ENCODE measurements around the gene GOLGA8T.
"Not testable (repeated sequence)": the region's sequence is repeated elsewhere in the genome, so short reads cannot be mapped to it uniquely, and the experiment has no call there.

The GOLGA8T gene

GRCh38 chr15:30185495-30185894 is 50.6 kb downstream of the GOLGA8T start:
- in situ Hi-C loops (cut with HindIII; ENCODE audit: low pct_ligation_motif_present, low pct_unique_long_range_greater_than_20kb, low sequenced_read_pairs); DNase-seq: not testable (repeated sequence)

DNA sequence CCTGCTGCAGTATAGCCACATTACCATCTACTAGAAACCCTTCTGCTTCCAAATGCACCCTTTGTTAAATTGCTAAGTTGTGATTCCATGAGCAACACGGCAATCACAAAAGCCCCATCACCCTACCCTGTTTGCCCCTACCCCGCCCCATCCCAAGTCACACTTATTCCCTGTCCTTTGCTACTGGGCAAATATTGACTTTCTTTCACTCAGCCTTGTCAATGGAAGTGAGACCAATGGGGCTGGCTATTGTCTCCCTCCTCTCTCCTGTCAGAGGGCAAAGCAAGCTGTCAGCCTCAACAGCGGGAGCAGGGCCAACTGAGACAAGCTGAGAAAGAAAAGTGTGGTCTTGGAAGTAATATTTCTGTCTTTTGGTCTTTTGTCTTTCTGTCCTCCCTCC is 52.6 kb downstream of the GOLGA8T start:
- DNase-seq; in situ Hi-C loops (cut with HindIII; ENCODE audit: low pct_ligation_motif_present, low pct_unique_long_range_greater_than_20kb, low sequenced_read_pairs): not testable (repeated sequence)

DNA sequence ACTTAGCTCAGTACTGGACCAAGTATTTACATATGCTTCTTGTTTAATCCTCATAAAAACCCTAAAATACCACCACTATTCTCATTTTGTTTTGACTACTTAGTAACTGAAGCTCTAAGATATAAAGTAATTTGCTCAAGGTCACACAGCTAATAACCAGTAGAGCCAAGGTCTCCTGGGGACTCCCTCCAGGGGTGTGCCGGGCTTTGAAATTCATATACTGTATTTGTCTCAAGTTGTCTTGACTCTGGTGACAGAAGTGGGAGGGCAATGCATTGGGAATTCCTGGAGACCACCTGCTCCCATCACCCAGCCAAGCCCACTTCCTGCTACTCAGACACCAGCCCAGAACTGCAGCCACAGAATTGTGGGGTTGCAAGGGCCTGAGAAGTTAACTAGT is 54.9 kb downstream of the GOLGA8T start:
- DNase-seq; in situ Hi-C loops (cut with HindIII; ENCODE audit: low pct_ligation_motif_present, low pct_unique_long_range_greater_than_20kb, low sequenced_read_pairs): not testable (repeated sequence)

- in situ Hi-C loops (cut with HindIII; ENCODE audit: low pct_ligation_motif_present, low pct_unique_long_range_greater_than_20kb, low sequenced_read_pairs); DNase-seq: not testable (repeated sequence)
Observed at GRCh38 chr15:30191143-30191542, 56.3 kb downstream of the GOLGA8T start.

DNA sequence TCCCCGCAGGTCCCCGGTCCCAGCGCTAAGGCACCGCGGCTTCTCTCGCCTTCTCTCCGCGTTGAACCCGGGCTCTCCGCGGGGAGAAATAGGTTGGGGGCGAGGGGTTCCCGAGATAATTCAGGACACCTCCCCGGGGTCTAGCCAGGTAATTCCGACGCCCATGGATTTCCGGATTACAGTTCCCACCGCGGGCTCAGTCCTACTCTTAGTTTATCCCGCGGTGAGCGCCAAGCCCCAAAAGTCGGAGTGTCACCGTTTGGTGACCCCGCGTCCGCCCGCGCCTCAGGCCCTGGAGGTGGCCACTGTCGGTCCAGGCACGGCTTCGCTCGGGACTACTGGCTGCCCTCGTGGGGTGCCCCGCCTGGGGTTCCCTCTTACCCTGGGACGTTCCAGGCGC is 56.8 kb downstream of the GOLGA8T start:
- in situ Hi-C loops (cut with HindIII; ENCODE audit: low pct_ligation_motif_present, low pct_unique_long_range_greater_than_20kb, low sequenced_read_pairs); DNase-seq: not testable (repeated sequence)

GRCh38 chr15:30192119-30192745 is 57.4 kb downstream of the GOLGA8T start:
- DNase-seq; in situ Hi-C loops (cut with HindIII; ENCODE audit: low pct_ligation_motif_present, low pct_unique_long_range_greater_than_20kb, low sequenced_read_pairs): not testable (repeated sequence)

- in situ Hi-C loops (cut with HindIII; ENCODE audit: low pct_ligation_motif_present, low pct_unique_long_range_greater_than_20kb, low sequenced_read_pairs); DNase-seq: not testable (repeated sequence)
Observed at GRCh38 chr15:30192892-30193291, 58.0 kb downstream of the GOLGA8T start.
